ENCODE results near the gene RALGAPA2.

DNA sequence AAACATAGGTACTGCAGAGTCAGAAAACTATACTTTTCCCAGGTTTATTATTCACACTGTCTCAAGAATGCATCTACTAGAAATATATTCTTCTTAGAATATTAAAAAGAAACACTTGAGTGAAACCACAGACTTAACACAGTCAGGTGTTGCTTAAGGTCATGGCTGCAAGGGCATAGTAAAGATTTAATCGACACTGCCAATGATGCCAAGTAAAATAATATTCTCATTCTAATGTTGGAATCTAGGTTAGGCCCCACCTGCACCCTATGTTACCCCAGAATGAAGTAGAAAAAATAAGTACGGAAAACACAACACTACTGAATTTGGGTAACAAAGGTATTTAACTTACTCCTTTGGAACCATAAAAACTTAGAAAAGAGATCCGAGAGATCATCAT lies 155.0 kb downstream of the RALGAPA2 start:
- TF ChIP-seq CTCF (IDR thresholded peaks at IDR 0.05): no peak
- TF ChIP-seq EP300 (IDR thresholded peaks at IDR 0.05): no peak
- no peak for TF ChIP-seq POLR2A (IDR thresholded peaks at IDR 0.05)
